ENCODE measurements around the gene DGKB. TPM values are rescaled to one million over a fixed set of nuclear protein-coding genes. Genes with fewer than 3 reads are reported as not detected.

DGKB gene
- total and polyA plus RNA-seq, 9 donors: under 0.01 to 1.3 (median 0.28) TPM; not detected in 2

DNA sequence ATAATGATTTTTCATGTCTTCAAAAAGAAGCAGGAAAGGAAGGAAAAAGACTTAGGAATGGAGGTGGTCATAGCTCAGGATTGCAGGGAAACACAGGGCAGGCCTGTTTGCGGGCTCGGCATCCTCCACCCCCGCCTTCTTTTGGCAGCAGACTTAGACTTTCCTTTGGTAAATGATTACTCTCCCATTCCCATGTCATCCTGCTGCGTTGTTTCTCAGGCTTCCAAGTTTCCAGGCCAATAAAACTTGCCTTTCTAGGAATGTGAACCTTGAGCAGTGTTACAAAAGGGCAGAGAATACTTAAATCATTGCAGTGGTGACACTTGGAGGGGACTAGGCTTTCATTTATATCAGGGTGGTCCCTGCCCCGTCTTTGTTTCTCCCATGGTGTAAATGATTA, 34.0 kb upstream of the DGKB start:
- H3K27ac ChIP-seq: no peak overlapping the region
- no peaks in the 10 kb centered on the region for H3K4me1 ChIP-seq (ENCODE audit: insufficient read depth)
- no peaks in the 10 kb centered on the region for H3K36me3 ChIP-seq
- WGBS, 3 donors: 11 to 20% (median 13%) methylated on average over 5 of the region's 5 CpGs
- TF ChIP-seq POLR2A (IDR thresholded peaks at IDR 0.05) (no peak), EP300 (IDR thresholded peaks at IDR 0.05) (no peak)
- TF ChIP-seq, protein P1, sequence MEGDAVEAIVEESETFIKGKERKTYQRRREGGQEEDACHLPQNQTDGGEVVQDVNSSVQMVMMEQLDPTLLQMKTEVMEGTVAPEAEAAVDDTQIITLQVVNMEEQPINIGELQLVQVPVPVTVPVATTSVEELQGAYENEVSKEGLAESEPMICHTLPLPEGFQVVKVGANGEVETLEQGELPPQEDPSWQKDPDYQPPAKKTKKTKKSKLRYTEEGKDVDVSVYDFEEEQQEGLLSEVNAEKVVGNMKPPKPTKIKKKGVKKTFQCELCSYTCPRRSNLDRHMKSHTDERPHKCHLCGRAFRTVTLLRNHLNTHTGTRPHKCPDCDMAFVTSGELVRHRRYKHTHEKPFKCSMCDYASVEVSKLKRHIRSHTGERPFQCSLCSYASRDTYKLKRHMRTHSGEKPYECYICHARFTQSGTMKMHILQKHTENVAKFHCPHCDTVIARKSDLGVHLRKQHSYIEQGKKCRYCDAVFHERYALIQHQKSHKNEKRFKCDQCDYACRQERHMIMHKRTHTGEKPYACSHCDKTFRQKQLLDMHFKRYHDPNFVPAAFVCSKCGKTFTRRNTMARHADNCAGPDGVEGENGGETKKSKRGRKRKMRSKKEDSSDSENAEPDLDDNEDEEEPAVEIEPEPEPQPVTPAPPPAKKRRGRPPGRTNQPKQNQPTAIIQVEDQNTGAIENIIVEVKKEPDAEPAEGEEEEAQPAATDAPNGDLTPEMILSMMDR (IDR thresholded peaks at IDR 0.05): no peak
- no peaks in the 10 kb centered on the region for H3K27me3 ChIP-seq
- intact Hi-C loops (cut with DNase I): no loop called here
- DNase-seq: no peak
- no peak overlapping the region for H3K4me3 ChIP-seq
- no peaks in the 10 kb centered on the region for H3K9me3 ChIP-seq

DNA sequence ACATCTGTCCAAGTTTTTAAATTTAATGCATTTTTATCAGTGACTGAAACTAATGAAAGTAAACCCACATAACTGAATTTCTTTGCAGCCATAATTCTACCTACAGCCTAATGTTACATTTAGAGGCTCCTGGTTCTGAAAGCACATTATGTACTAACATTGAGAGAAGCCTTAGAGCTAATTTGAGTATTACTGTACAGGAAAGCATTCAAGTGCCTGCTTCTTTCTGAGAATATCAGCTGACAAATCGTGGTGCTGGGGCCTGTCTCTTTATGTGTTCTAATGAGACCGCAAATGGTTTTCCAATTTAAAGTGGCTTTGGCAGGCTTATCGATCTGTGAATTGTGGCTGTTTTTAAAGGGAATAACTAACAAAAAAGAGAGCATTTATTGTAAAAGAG, 32.3 kb upstream of the DGKB start:
- Histone ChIP-seq H3K9me3 (no peaks in the 10 kb centered on the region), H3K4me3 (no peak overlapping the region), H3K36me3 (no peaks in the 10 kb centered on the region), H3K27ac (no peak overlapping the region), H3K27me3 (no peaks in the 10 kb centered on the region), H3K4me1 (ENCODE audit: insufficient read depth) (no peaks in the 10 kb centered on the region)
- WGBS, 3 donors: 81 to 86% (median 82%) methylated on average over 3 of the region's 3 CpGs
- DNase-seq: no peak
- intact Hi-C loops (cut with DNase I): no loop called here
- TF ChIP-seq POLR2A (IDR thresholded peaks at IDR 0.05) (no peak), EP300 (IDR thresholded peaks at IDR 0.05) (no peak)
- TF ChIP-seq, protein P1 (IDR thresholded peaks at IDR 0.05): no peak

DNA sequence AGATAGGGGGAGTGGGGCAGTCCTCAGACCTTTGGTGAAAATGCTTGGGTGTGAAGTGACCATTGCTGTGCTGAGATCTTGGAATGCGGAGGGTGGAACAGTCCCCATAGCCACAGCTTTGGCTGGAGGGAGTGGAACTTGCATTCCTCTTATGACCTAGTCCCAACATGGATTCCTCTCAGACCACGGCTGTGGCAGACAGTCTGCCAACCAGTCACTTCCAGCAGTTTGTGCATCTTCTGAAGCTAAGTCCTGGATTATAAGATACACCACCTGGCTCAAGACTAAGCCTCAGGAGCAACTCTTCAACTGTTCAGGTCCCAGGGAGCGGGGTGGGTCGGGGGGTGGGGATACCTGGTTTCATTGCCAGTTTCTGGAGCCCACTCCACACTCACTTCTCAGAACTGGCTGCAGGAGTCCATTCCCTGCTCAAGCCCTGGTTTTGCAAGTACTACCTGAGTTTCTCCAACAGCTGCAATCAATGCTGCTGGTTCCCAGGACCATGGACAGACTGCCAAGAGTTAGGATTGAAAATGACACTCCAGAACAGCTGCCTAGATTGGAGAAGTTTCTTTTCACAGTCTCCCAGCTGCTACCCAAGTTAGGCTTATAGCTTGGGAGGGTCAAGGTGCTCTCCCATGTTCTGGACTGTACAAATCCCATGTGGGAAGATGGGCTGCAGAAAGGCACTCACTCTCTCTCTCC, 29.1 kb upstream of the DGKB start:
- intact Hi-C loops (cut with DNase I): no loop called here
- Histone ChIP-seq H3K36me3 (no peaks in the 10 kb centered on the region), H3K27ac (no peak overlapping the region), H3K4me3 (no peak overlapping the region), H3K4me1 (ENCODE audit: insufficient read depth) (no peaks in the 10 kb centered on the region), H3K27me3 (no peaks in the 10 kb centered on the region), H3K9me3 (no peaks in the 10 kb centered on the region)
- TF ChIP-seq, protein P1 (IDR thresholded peaks at IDR 0.05): no peak
- no peak for TF ChIP-seq POLR2A (IDR thresholded peaks at IDR 0.05)
- DNase-seq: no peak
- 89 to 93% (median 90%) methylated on average over 4 of the region's 4 CpGs for WGBS, 3 donors

DNA sequence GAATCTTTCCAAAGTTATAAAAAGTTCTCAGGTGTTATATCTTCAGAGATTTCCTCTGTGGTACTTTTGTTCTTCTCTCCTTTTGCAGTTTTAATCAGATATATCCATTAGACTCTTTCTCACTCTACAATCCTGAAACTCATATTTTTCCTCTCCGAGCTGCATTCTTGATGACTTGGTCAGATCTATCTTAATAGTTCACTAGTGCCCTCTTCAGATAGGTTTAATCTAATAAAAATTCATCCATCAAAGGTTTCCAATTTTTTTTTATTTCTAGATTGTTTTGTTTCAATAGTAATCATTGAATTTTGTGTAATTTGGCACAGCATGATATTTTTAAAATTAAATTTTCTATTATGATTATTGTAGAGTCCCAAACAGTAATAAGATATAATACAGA, 21.8 kb upstream of the DGKB start:
- H3K36me3 ChIP-seq: no peaks in the 10 kb centered on the region
- H3K9me3 ChIP-seq: no peaks in the 10 kb centered on the region
- H3K27me3 ChIP-seq: no peaks in the 10 kb centered on the region
- no peak for TF ChIP-seq EP300 (IDR thresholded peaks at IDR 0.05)
- no peak for TF ChIP-seq POLR2A (IDR thresholded peaks at IDR 0.05)
- TF ChIP-seq, protein P1 (IDR thresholded peaks at IDR 0.05): no peak
- no peak for DNase-seq
- no peaks in the 10 kb centered on the region for H3K4me1 ChIP-seq (ENCODE audit: insufficient read depth)
- H3K4me3 ChIP-seq: no peak overlapping the region
- intact Hi-C loops (cut with DNase I): no loop called here
- WGBS, 3 donors: 47 to 57% (median 56%) methylated on average over 1 of the region's 1 CpG
- no peak overlapping the region for H3K27ac ChIP-seq

Measured in ovary (tissue), 9 donors.